GM19438 (cell line): Measurements from ENCODE around the gene UNC93A.
"Not testable (repeated sequence)": the region's sequence is repeated elsewhere in the genome, so short reads cannot be mapped to it uniquely, and the experiment has no call there.

ENCODE experiments used
- ATAC-seq: cut with Tn5 transposase; IDR thresholded peaks from one replicate; pipeline ENCODE4 v1.9.1; 2021; ENCODE audit warnings: low read depth; ENCODE audit not compliant: unreplicated experiment

UNC93A gene

DNA sequence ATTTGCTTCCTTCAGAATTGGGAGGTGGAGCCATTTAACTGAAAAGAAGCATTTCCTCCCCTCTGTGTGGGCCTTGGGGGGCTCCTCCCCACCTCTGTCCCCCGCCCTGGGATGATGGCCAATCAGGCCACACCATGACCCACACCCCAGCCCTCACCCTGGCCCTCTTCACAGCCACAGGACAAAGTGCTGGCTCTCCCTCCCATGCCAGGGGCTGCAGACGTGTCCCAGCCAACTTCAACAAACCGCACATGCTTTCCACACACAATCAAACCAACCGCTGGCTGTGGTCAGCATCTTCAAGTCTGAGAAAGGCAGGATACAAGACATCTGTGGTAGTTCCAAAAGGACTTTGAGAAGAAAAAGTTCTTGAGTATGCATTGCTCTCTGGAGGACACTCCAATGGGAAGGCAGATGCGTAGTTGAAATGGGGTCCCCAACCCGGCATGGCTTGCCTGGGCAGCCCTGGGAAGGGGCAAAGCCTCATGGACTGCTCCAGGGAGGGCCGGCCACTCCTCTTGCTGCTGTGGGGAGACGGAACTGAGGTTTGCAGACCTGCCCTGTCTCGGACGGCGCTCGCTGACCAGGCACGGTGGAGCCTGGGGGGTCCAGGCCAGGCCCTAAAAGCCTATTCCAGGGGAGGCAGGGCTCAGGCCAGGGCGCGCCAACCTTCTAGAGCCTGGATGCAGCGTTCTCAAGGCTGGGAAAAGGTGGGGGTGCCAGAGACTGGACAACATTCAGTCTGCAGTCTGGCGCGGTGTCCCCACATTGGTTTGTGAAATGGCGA is 45.9 kb downstream of the UNC93A start:
- ATAC-seq = no peak

DNA sequence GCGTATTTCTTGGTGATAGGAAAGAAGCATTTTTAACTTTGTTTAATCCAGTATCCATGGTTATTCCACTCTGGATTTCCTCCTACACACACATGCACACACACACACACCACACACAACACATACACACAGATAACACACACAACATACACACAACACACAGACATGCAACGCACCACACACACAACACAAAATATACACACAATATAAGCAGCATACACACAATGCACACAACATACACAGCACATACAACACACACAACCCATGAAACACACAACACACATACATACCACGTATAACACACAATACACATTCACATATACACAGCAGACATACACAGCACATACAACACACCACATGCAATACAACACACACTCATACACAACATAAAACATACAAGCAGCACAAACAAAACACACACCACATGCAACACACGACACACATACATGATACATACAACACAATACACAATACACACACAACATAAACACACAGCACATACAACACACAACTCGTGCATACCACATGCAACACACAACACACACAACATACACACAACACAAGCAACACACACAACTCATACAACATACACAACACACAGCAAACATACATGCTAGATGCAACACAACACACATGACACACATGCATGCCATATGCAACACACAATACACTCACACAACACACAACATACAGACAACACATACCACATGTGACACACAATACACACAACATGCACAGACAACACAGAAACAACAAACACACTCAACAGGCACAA is 46.7 kb downstream of the UNC93A start:
- no peak for ATAC-seq

GRCh38 chr6:167338541-167339117 is 47.5 kb downstream of the UNC93A start:
- ATAC-seq = no peak

DNA sequence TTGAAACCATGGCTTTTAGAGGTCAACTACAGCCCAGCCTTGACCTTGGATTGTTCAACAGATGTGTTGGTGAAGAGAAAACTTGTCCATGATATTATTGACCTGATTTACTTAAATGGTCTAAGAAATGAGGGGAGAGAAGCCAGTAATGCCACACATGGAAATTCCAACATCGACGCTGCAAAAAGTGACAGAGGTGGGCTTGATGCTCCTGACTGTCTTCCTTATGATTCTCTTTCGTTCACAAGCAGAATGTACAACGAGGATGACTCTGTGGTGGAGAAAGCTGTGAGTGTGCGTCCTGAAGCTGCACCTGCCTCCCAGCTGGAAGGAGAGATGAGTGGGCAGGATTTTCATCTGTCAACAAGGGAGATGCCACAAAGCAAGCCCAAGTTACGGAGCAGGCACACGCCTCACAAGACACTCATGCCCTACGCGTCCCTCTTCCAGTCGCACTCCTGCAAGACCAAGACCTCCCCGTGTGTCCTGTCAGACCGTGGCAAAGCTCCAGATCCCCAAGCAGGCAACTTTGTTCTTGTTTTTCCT is 50.0 kb downstream of the UNC93A start:
- no peak for ATAC-seq

DNA sequence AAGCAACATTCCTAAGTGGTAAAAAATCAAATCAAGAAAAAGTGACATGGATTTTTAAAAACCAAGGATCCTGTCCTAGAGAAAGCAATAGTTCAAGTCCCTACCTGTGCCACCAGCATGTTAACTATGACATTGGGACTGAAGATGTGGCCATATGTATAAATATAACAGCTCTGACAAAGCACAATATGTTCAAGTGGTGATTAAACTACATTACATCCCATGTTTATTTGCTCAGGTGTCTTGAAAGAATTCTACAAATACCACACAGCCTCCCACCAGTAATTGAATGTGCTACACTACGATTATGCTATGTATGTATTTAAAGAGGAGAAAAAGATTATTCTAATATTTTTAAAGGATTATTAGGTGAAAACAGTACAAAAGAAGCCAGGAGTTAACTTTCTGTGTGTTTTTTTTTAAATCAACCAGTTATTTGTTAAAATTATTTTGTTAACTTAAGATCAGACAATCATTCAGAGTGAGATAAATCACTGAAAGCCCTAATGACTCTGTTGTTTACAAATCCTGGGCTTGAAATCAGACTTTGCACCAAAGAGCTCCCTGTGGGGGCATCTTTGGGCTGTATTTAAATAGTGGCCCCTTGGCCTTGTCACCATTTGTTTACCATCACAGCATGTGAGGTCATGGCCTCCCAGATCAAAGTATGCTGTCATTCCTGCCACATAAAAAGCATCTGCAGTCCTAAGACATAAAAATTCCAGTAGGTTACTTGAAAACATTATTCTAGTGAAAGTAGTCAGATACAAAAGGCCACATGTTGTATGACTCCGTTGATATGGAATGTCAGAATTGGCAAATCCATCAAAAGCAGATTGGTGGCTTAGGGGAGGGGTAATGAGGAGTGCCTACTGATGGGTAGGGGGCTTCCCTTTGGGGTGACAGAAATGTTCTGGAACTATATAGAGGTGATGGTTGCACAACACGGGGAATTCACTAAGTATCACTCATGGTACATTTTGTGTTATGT is 50.8 kb downstream of the UNC93A start:
- ATAC-seq = no peak

- ATAC-seq = no peak
Observed at GRCh38 chr6:167342879-167343610, 51.9 kb downstream of the UNC93A start.

DNA sequence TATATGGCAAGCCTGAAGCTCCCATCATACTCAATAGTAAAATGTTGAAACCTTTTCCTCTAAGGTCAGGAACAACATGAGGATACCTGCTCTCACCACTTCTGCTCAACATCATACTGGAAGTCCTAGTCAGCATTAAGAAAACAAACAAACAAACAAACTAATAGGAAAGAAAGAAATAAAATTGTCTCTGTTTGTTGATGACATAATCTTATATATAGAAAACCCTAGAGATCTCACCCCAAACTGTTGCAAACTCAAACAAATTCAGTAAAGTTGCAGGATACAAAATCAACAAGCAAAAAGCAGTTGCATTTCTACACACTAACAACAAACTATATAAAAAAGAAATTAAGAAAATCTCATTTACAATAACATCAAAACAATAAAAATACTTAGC is 54.2 kb downstream of the UNC93A start:
- ATAC-seq = no peak

DNA sequence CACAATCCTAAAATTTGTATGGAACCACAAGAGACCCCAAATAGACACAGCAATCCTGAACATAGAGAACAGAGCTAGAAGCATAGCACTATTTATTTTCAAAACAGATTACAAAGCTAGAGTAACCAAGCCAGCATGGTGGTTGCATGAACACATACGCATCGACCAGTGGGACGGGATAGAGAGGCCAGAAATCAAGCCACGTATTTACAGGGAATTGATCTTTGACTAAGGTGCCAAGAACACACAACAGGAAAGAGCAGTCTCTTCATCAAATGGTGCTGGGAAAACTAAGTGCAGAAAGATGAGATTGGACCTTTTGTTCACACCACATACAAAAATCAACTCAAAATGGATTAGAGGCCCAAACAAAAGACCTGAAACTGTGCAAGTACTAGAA is 54.8 kb downstream of the UNC93A start:
- ATAC-seq = no peak

- no peak for ATAC-seq
Observed at GRCh38 chr6:167347226-167347625, 56.1 kb downstream of the UNC93A start.

- no peak for ATAC-seq
Observed at GRCh38 chr6:167349631-167350274, 58.6 kb downstream of the UNC93A start.

- no peak for ATAC-seq
Observed at GRCh38 chr6:167350275-167350696, 59.2 kb downstream of the UNC93A start.

DNA sequence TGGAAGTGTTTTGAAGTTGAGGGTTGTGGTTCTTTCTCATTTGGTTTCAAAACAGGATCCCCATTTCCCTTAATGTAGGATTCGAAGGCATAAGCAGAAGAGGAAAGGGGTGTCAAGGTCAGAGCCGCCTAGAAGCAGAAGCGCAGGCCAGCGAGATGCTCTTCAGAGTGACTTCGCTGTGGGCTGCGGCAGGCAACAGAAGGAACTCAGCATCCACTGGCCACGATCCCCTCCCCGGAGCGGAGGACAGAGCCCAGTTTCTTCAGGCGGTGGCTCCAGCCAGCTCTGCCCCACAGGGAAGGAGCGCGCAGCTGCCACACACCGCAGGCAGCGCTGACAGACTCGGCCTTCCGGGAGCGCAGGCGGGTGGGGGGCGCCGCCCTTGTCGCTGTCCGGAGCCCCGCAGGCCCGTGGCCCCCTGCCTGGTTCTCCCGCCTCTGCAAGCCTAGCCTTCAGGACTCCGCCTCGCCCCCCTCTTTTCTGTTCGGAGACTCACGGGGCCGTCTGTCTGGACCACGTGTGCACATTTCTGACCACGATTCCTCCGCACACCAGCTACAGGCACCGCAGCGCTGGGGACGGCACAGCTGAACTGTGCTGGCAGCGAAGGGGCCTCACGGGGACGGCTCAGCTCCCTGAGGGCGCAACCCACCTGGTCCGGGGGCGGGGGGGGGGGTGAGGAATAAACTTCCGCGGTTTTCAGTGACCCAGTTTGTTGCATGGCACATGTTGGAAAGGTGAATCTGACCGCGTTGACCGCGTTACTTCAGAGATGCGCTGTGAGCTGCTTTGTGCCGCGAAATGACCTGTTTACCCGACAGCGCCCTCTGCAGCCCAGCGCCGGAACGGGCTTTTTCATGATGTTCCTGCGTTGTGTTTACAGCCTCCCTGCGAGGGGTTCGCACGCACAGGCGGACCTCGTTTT is 59.9 kb downstream of the UNC93A start:
- peak; percentile 59 for ATAC-seq

GRCh38 chr6:167351656-167352345 is 60.7 kb downstream of the UNC93A start:
- peak; percentile 58 for ATAC-seq

GRCh38 chr6:167356874-167357273 is 65.8 kb downstream of the UNC93A start:
- no peak for ATAC-seq

- ATAC-seq = not testable (repeated sequence)
Observed at GRCh38 chr6:167358394-167358793, 67.3 kb downstream of the UNC93A start.

- ATAC-seq = not testable (repeated sequence)
Observed at GRCh38 chr6:167361170-167361569, 70.1 kb downstream of the UNC93A start.
